D721Med (cell line): ENCODE results near the gene NRROS.
"Not testable (repeated sequence)": the region's sequence is repeated elsewhere in the genome, so short reads cannot be mapped to it uniquely, and the experiment has no call there.

ENCODE experiments used
- DNase-seq: peaks from one replicate; pipeline ENCODE4 v3.0.0; 2011; ENCODE audit warnings: low spot score; ENCODE audit not compliant: insufficient read length
- FAIRE-seq: peaks from 2 replicates; lab custom pipeline; 2011; peaks lifted over from hg19 to GRCh38; lab: Jason Lieb, UNC
- TF ChIP-seq, protein P1 (sequence below): IDR thresholded peaks from 2 replicates; pipeline ENCODE4 v1.5.1; 2012; ENCODE audit warnings: mild to moderate bottlenecking, control low read depth; ENCODE audit not compliant: insufficient read depth; ENCODE audit errors: missing control alignments

Gene NRROS

GRCh38 chr3:196603683-196604082, 35.8 kb upstream of the NRROS start:
- TF ChIP-seq, protein P1, sequence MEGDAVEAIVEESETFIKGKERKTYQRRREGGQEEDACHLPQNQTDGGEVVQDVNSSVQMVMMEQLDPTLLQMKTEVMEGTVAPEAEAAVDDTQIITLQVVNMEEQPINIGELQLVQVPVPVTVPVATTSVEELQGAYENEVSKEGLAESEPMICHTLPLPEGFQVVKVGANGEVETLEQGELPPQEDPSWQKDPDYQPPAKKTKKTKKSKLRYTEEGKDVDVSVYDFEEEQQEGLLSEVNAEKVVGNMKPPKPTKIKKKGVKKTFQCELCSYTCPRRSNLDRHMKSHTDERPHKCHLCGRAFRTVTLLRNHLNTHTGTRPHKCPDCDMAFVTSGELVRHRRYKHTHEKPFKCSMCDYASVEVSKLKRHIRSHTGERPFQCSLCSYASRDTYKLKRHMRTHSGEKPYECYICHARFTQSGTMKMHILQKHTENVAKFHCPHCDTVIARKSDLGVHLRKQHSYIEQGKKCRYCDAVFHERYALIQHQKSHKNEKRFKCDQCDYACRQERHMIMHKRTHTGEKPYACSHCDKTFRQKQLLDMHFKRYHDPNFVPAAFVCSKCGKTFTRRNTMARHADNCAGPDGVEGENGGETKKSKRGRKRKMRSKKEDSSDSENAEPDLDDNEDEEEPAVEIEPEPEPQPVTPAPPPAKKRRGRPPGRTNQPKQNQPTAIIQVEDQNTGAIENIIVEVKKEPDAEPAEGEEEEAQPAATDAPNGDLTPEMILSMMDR = no peak
- no peak for DNase-seq
- FAIRE-seq = no peak

DNA sequence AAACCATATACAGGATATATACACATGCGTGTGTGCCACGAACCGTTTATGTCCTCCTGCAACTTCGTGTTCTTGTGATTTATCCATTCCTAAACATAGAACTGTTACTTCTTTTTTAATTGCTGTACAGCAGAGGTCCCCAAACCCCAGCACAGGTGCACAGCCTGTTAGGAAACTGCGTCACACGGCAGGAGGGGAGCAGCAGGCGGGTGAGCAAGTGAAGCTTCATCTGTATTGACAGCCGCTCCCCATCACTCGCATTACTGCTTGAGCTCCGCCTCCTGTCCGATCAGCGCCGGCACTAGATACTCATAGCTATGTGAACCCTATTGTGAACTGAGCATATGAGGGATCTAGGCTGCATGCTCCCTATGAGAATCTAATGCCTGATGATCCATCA, 34.9 kb upstream of the NRROS start:
- TF ChIP-seq, protein P1 = no peak
- FAIRE-seq (no peak), DNase-seq (no peak)

DNA sequence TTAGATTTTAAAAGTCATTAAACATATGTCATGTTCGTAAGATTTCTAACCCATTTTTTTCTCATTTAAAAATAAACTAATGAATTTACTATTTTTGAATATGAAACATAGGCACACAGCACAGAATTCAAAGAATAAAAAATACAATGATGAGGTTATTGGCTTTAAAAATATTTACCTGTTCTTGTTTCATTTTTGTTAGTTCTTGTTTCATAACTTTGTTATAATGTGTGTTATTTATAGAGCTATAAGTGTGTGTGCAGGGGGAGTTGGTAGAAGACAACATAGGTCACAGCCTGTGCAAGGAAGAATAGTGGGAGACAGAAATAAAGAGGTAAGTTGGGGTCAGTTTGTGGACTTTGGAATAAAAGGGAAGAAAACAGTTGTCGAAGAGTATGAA, 30.8 kb upstream of the NRROS start:
- TF ChIP-seq, protein P1 = no peak
- DNase-seq = no peak
- no peak for FAIRE-seq

- FAIRE-seq (no peak), DNase-seq (peak; percentile 52)
- TF ChIP-seq, protein P1 = peak; percentile 71
Observed at GRCh38 chr3:196609343-196609775, 30.1 kb upstream of the NRROS start.

DNA sequence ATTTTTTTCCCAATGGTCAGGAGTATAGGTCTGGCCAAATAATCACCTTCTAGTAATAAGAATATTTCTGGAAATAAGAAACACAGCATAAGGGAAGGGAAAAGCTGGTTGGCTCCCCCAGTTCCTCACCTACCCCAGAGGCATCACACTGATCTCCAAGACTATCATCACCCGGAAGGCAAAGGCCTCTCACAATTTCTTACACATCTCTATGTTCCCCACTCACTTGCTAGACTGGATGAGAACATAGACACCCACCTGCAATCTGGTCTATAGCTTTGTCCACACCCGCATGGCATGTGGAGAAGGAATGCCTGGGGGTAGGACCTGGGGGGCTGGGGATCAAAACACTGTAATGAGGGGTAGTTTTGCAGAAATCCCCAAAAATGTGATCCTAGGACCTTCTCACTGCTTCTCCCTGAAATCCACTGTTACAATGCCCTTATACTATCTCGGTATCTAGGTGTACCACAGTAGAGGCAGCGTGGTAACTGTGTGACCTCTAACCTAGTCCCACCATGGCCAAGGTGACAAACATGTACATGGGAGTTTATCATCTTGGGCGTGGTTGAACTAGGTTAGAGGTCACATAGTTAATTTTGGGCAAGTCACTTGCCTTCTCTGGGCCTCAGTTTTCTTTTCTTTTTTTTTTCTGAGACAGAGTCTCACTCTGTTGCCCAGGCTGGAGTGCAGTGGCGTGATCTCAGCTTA, 29.5 kb upstream of the NRROS start:
- TF ChIP-seq, protein P1 = no peak
- DNase-seq (no peak), FAIRE-seq (no peak)

DNA sequence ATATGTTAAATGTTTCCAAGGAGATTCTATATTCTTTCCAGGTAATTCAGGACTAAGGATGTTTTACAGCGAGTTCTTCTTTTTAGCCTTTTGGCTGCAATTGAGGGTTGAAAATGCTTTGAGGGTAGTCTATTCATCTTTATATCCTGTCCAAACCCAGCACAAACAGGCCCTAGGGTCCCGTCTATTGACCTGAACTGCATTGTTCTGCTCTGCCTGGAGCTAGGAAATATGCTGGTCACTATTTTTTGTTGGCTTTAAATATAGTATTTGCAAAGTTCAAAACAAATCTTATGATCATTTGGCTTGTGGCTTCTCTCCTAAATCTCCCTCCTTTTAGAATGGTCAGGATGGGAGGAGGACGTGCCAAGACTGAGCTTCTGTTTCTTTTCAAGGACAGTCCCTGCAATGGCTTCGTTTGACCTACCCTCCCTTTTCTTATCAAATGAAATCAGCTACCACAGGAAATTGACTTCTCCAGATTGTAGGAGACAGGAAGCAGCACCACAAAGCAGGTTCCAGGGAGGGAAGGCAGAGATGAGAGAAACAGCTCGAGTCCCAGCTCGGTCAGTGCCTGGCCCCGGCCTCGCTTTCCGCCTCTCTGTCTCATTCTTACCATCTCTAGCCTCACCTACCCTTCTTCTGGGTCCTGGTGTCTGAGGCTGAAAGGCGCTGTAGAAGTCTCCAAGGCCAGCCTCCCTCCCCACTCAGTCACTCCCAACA, 27.6 kb upstream of the NRROS start:
- no peak for DNase-seq
- TF ChIP-seq, protein P1 = no peak
- no peak for FAIRE-seq

- FAIRE-seq, DNase-seq: not testable (repeated sequence)
Observed at GRCh38 chr3:196615234-196615633, 24.3 kb upstream of the NRROS start.
